HepG2 (cell line): Measurements from ENCODE around the gene GRIK1. TPM values are rescaled to one million over a fixed set of nuclear protein-coding genes. Genes with fewer than 3 reads are reported as not detected.

ENCODE experiments used
- ATAC-seq: fragments of 200-7000 bp; cut with Tn5 transposase; 3 replicates; pipeline ENCODE4 v1.9.1; 2020; ENCODE audit warnings: mild to moderate bottlenecking, moderate library complexity
- BruUV-seq: library from RNA; stranded (reverse); fragments of 400-500 nt; replicated peaks from 2 replicates; lab custom pipeline; 2021; lab: Mats Ljungman, UMichigan
- CTCF ChIA-PET: fragments of 300-600 bp; formaldehyde crosslinking; extraction: SDS; loops from one replicate; lab custom pipeline; 2021; ENCODE audit warnings: low total read pairs, inconsistent platforms, low intra/inter-chr PET ratio; lab: Yijun Ruan, JAX
- POLR2A ChIA-PET: fragments of 350-600 bp; sonication (Branson Sonifier 250); formaldehyde crosslinking; loops from one replicate; lab custom pipeline; 2020; ENCODE audit warnings: antibody characterized with exemption, inconsistent platforms; lab: Yijun Ruan, JAX
- DNase-seq: peaks from one replicate; pipeline ENCODE4 v3.0.0-alpha.2; 2015; ENCODE audit warnings: low spot score
- FAIRE-seq: peaks from 3 replicates; lab custom pipeline; 2011; peaks lifted over from hg19 to GRCh38; lab: Jason Lieb, UNC
- H2AFZ ChIP-seq: one replicate; pipeline ENCODE4 v1.6.1; 2011; ENCODE audit warnings: low read length, inconsistent platforms
- H3K27ac ChIP-seq: fragments of 300-600 bp; 3 replicates; pipeline ENCODE4 v1.8.0; 2011; ENCODE audit warnings: mixed run types, mild to moderate bottlenecking, mixed read lengths, low read length, inconsistent platforms; ENCODE audit not compliant: insufficient read depth; ENCODE audit errors: extremely low read length
- H3K27me3 ChIP-seq, 2 experiments: fragments of 200-600 bp in 1 of 2; 2 replicates in 1 of 2; 3 replicates in 1 of 2; pipeline versions ENCODE4 v1.6.0 to v1.8.0; 2011; ENCODE audit warnings: low read length in 2 of 2, mild to moderate bottlenecking in 2 of 2, moderate library complexity in 2 of 2, inconsistent platforms in 1 of 2; ENCODE audit not compliant: insufficient read depth in 2 of 2, control insufficient read depth in 1 of 2
- H3K36me3 ChIP-seq, 2 experiments: fragments of 200-600 bp in 1 of 2; replicated peaks in 1 of 2; 2 replicates in 1 of 2; 3 replicates in 1 of 2; pipeline versions ENCODE4 v1.5.1 to v1.8.0; 2011; ENCODE audit warnings: low read length in 2 of 2, inconsistent platforms in 1 of 2; ENCODE audit not compliant: insufficient read depth in 2 of 2, control insufficient read depth in 1 of 2
- H3K4me1 ChIP-seq: 2 replicates; pipeline ENCODE4 v1.5.1; 2012; ENCODE audit warnings: low read length, inconsistent platforms; ENCODE audit not compliant: insufficient read depth
- H3K4me2 ChIP-seq: 2 replicates; pipeline ENCODE4 v1.6.0; 2011; ENCODE audit warnings: low read depth, low read length, inconsistent platforms
- H3K4me3 ChIP-seq, 3 experiments: fragments of 200-600 bp in 1 of 3; sonication (generic), shearing (Covaris generic) in 1 of 3; replicated peaks in 1 of 3; 2 replicates each; pipeline ENCODE4 v1.5.1; 2011 to 2016; ENCODE audit warnings: low read length in 3 of 3, inconsistent platforms in 2 of 3, low read depth in 2 of 3, mild to moderate bottlenecking in 2 of 3, control low read depth in 1 of 3, mixed read lengths in 1 of 3; ENCODE audit not compliant: insufficient read depth in 1 of 3
- H3K79me2 ChIP-seq: one replicate; pipeline ENCODE4 v1.6.1; 2011; ENCODE audit warnings: low read length, inconsistent platforms; ENCODE audit not compliant: insufficient read depth
- H3K9ac ChIP-seq: 2 replicates; pipeline ENCODE4 v1.6.0; 2011; ENCODE audit warnings: mild to moderate bottlenecking, low read depth, low read length, inconsistent platforms; ENCODE audit not compliant: insufficient read depth
- H3K9me3 ChIP-seq: 2 replicates; pipeline ENCODE4 v1.5.1; 2012; ENCODE audit warnings: mild to moderate bottlenecking, low read length
- H4K20me1 ChIP-seq: 2 replicates; pipeline ENCODE4 v1.6.0; 2011; ENCODE audit warnings: inconsistent platforms, mild to moderate bottlenecking, low read length, moderate library complexity; ENCODE audit not compliant: insufficient read depth
- HOXA5 ChIP-seq: sonication (generic); formaldehyde crosslinking; IDR thresholded peaks from 2 replicates; pipeline ENCODE4 v1.4.0; 2020; ENCODE audit warnings: missing genetic modification reagents
- KDM4B ChIP-seq: sonication (generic); formaldehyde crosslinking; IDR thresholded peaks from 2 replicates; pipeline ENCODE4 v1.4.0; 2020; ENCODE audit warnings: missing genetic modification reagents
- KLF12 ChIP-seq: sonication (generic); formaldehyde crosslinking; IDR thresholded peaks from 2 replicates; pipeline ENCODE4 v1.4.0; 2020; ENCODE audit warnings: missing genetic modification reagents, borderline replicate concordance
- MYC ChIP-seq: sonication (generic); formaldehyde crosslinking; IDR thresholded peaks from 2 replicates; pipeline ENCODE4 v1.9.0; 2021; ENCODE audit warnings: missing genetic modification reagents, borderline replicate concordance
- NFE2L1 ChIP-seq: sonication (generic); formaldehyde crosslinking; IDR thresholded peaks from 2 replicates; pipeline ENCODE4 v1.4.0; 2020; ENCODE audit warnings: missing genetic modification reagents, mild to moderate bottlenecking, borderline replicate concordance
- NFIB ChIP-seq: sonication (generic); formaldehyde crosslinking; IDR thresholded peaks from 2 replicates; pipeline ENCODE4 v1.9.0; 2021; ENCODE audit warnings: missing genetic modification reagents, mild to moderate bottlenecking, borderline replicate concordance
- NR2F6 ChIP-seq, 2 experiments: IDR thresholded peaks; 2 replicates each; pipeline ENCODE4 v1.6.1; 2016; ENCODE audit warnings: antibody characterized with exemption in 1 of 2, mild to moderate bottlenecking in 1 of 2
- PITX1 ChIP-seq: sonication (generic); formaldehyde crosslinking; IDR thresholded peaks from 2 replicates; pipeline ENCODE4 v1.5.1; 2020; ENCODE audit warnings: mild to moderate bottlenecking, missing genetic modification reagents
- POLR2A ChIP-seq, 2 experiments: IDR thresholded peaks; 2 replicates each; pipeline ENCODE4 v1.6.1; 2011; ENCODE audit warnings: low read depth in 2 of 2, low read length in 2 of 2, mild to moderate bottlenecking in 1 of 2, moderate library complexity in 1 of 2; ENCODE audit not compliant: insufficient read depth in 1 of 2
- SALL1 ChIP-seq: sonication (generic); formaldehyde crosslinking; IDR thresholded peaks from 2 replicates; pipeline ENCODE4 v1.8.0; 2022; ENCODE audit warnings: mild to moderate bottlenecking, missing genetic modification reagents
- YEATS4 ChIP-seq: sonication (generic); formaldehyde crosslinking; IDR thresholded peaks from 2 replicates; pipeline ENCODE4 v1.4.0; 2020; ENCODE audit warnings: missing genetic modification reagents, borderline replicate concordance
- ZNF234 ChIP-seq: sonication (generic); formaldehyde crosslinking; conservative IDR thresholded peaks from 2 replicates; pipeline ENCODE4 v1.5.1; 2020; ENCODE audit warnings: mild to moderate bottlenecking, missing genetic modification reagents
- ZNF30 ChIP-seq: sonication (generic); formaldehyde crosslinking; IDR thresholded peaks from 2 replicates; pipeline ENCODE4 v1.5.0; 2020; ENCODE audit warnings: mild to moderate bottlenecking, missing genetic modification reagents
- ZNF562 ChIP-seq: sonication (generic); formaldehyde crosslinking; IDR thresholded peaks from 2 replicates; pipeline ENCODE4 v1.8.0; 2022; ENCODE audit warnings: missing genetic modification reagents, borderline replicate concordance
- ZNF564 ChIP-seq: sonication (generic); formaldehyde crosslinking; IDR thresholded peaks from 2 replicates; pipeline ENCODE4 v1.8.1; 2023; ENCODE audit warnings: mild to moderate bottlenecking, missing genetic modification reagents
- ZNF737 ChIP-seq: sonication (generic); formaldehyde crosslinking; IDR thresholded peaks from 2 replicates; pipeline ENCODE4 v1.5.0; 2020; ENCODE audit warnings: missing genetic modification reagents, mild to moderate bottlenecking, borderline replicate concordance
- ZSCAN31 ChIP-seq: sonication (generic); formaldehyde crosslinking; IDR thresholded peaks from 2 replicates; pipeline ENCODE4 v1.5.0; 2020; ENCODE audit warnings: low read depth, mild to moderate bottlenecking, missing genetic modification reagents
- WGBS: methylation state at CpG from one replicate; pipeline ENCODE4 v1.1.6; 2017; ENCODE audit warnings: low lambda C conversion rate; 5-methylcytosine and 5-hydroxymethylcytosine counted together
- in situ Hi-C: cut with HindIII; loops from 2 replicates; pipeline ENCODE4 v1.10.0; 2017; ENCODE audit warnings: low pct_unique_long_range_greater_than_20kb; ENCODE audit not compliant: extremely low pct_ligation_motif_present
- intact Hi-C: fragments of 100-400 bp; cut with micrococcal nuclease; formaldehyde crosslinking; loops from one replicate; pipeline ENCODE4 v1.10.0; 2022; ENCODE audit not compliant: unreplicated experiment
- polyA plus RNA-seq, 8 experiments: library from polyadenylated mRNA; depleted of rRNA in 3 of 8; stranded (reverse) in 7 of 8; unstranded in 1 of 8; fragments of >200 nt; fragmentation: Illumina TruSeq in 4 of 8; extraction: Trizol in 4 of 8; gene quantifications; 2 replicates each; pipeline versions ENCODE4 v1.2.1 to v1.2.3, GENCODE V29; 2011 to 2016; ENCODE audit warnings: low read depth in 4 of 8, missing spikeins in 1 of 8, mixed read lengths in 1 of 8; ENCODE audit not compliant: insufficient read depth in 1 of 8
- total RNA-seq, 5 experiments: library from RNA; depleted of rRNA; stranded (reverse); fragments of >200 nt; fragmentation: Illumina TruSeq; extraction: Trizol; gene quantifications; 2 replicates each; pipeline ENCODE4 v1.2.3, GENCODE V29; 2016; ENCODE audit warnings: low read depth in 1 of 5
- TF ChIP-seq, protein P1 (sequence below): sonication (generic); formaldehyde crosslinking; IDR thresholded peaks from 2 replicates; pipeline ENCODE4 v1.4.0; 2020; ENCODE audit warnings: missing genetic modification reagents
- TF ChIP-seq, protein P2 (sequence below): sonication (generic); formaldehyde crosslinking; IDR thresholded peaks from 2 replicates; pipeline ENCODE4 v1.8.1; 2023; ENCODE audit warnings: mild to moderate bottlenecking, missing genetic modification reagents
- TF ChIP-seq, protein P3 (sequence below): IDR thresholded peaks from 2 replicates; pipeline ENCODE4 v1.6.1; 2016

The GRIK1 gene
- total and polyA plus RNA-seq, 2 of the 13 experiments (the other 11 are each of a cell fraction or from before 2014, with no cell fraction given) = not detected

DNA sequence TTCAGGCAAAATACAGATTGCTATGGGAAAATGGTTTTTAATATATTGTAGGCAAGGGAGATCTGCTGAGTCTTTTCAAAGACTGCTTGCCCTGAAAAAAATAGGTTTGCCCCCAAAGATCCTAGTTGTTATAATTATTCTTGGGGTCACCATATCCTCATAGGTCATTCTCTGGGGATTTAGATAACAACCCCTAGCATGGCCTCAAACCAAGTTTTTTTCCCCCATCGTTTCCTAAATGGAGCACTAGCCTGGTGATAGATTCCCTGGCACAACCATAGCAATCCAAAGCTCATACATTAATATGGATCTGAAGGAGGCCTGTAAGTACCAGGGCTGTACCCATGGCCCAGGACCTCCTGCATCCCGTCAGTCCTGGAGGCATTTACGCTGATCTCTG, 325.9 kb downstream of the GRIK1 start:
- Histone ChIP-seq H3K9me3 (no peaks in the 10 kb centered on the region), H3K27ac (no peak overlapping the region), H3K9ac (no peak overlapping the region), H4K20me1 (no peaks in the 10 kb centered on the region), H3K4me1 (no peaks in the 10 kb centered on the region), H3K4me3 (no peak overlapping the region), H3K27me3 (no peaks in the 10 kb centered on the region), H3K79me2 (no peaks in the 10 kb centered on the region), H3K4me2 (no peak overlapping the region), H2AFZ (no peak overlapping the region), H3K36me3 (no peaks in the 10 kb centered on the region)
- ATAC-seq (no peak), DNase-seq (no peak), FAIRE-seq (no peak)
- ChIA-PET POLR2A (no interaction called here), CTCF (no interaction called here)
- in situ Hi-C loops = no loop called here
- no peak for TF ChIP-seq ZSCAN31 (CRISPR knock-in tag)
- TF ChIP-seq, protein P1, sequence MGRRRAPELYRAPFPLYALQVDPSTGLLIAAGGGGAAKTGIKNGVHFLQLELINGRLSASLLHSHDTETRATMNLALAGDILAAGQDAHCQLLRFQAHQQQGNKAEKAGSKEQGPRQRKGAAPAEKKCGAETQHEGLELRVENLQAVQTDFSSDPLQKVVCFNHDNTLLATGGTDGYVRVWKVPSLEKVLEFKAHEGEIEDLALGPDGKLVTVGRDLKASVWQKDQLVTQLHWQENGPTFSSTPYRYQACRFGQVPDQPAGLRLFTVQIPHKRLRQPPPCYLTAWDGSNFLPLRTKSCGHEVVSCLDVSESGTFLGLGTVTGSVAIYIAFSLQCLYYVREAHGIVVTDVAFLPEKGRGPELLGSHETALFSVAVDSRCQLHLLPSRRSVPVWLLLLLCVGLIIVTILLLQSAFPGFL (CRISPR knock-in tag) = no peak
- no peak for TF ChIP-seq NR2F6 (IDR thresholded peaks at IDR 0.05)
- TF ChIP-seq NR2F6 (CRISPR knock-in tag; IDR thresholded peaks at IDR 0.05) = no peak
- TF ChIP-seq KLF12 = no peak
- TF ChIP-seq HOXA5 (CRISPR knock-in tag) = no peak
- TF ChIP-seq, protein P2, sequence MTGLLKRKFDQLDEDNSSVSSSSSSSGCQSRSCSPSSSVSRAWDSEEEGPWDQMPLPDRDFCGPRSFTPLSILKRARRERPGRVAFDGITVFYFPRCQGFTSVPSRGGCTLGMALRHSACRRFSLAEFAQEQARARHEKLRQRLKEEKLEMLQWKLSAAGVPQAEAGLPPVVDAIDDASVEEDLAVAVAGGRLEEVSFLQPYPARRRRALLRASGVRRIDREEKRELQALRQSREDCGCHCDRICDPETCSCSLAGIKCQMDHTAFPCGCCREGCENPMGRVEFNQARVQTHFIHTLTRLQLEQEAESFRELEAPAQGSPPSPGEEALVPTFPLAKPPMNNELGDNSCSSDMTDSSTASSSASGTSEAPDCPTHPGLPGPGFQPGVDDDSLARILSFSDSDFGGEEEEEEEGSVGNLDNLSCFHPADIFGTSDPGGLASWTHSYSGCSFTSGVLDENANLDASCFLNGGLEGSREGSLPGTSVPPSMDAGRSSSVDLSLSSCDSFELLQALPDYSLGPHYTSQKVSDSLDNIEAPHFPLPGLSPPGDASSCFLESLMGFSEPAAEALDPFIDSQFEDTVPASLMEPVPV (CRISPR knock-in tag) = no peak
- no peak for TF ChIP-seq ZNF737
- no peak for TF ChIP-seq MYC (CRISPR knock-in tag)
- TF ChIP-seq ZNF562 (CRISPR knock-in tag) = no peak
- no peak for TF ChIP-seq PITX1
- TF ChIP-seq, protein P3, sequence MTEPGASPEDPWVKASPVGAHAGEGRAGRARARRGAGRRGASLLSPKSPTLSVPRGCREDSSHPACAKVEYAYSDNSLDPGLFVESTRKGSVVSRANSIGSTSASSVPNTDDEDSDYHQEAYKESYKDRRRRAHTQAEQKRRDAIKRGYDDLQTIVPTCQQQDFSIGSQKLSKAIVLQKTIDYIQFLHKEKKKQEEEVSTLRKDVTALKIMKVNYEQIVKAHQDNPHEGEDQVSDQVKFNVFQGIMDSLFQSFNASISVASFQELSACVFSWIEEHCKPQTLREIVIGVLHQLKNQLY (CRISPR knock-in tag) = no peak
- TF ChIP-seq NFE2L1 (CRISPR knock-in tag) = no peak
- TF ChIP-seq SALL1 = no peak
- no peak for TF ChIP-seq NFIB (CRISPR knock-in tag)
- no peak for TF ChIP-seq KDM4B (CRISPR knock-in tag)
- no peak for TF ChIP-seq ZNF30 (CRISPR knock-in tag)
- TF ChIP-seq ZNF564 (CRISPR knock-in tag) = no peak
- TF ChIP-seq POLR2A (IDR thresholded peaks at IDR 0.05; ENCODE audit: insufficient read depth in 1 of 2, low read depth in 2 of 2, low read length in 2 of 2) = no peak
- no peak for TF ChIP-seq ZNF234 (CRISPR knock-in tag)
- TF ChIP-seq YEATS4 (CRISPR knock-in tag) = no peak
- WGBS = 52% methylated on average over 3 of the region's 3 CpGs
- BruUV-seq = no TSS peak
- intact Hi-C loops = no loop called here
